Measurements from ENCODE around the gene S100A5.

The S100A5 gene

GRCh38 chr1:153557877-153558276 is 17.1 kb upstream of the S100A5 start:
- TF ChIP-seq, protein P1, sequence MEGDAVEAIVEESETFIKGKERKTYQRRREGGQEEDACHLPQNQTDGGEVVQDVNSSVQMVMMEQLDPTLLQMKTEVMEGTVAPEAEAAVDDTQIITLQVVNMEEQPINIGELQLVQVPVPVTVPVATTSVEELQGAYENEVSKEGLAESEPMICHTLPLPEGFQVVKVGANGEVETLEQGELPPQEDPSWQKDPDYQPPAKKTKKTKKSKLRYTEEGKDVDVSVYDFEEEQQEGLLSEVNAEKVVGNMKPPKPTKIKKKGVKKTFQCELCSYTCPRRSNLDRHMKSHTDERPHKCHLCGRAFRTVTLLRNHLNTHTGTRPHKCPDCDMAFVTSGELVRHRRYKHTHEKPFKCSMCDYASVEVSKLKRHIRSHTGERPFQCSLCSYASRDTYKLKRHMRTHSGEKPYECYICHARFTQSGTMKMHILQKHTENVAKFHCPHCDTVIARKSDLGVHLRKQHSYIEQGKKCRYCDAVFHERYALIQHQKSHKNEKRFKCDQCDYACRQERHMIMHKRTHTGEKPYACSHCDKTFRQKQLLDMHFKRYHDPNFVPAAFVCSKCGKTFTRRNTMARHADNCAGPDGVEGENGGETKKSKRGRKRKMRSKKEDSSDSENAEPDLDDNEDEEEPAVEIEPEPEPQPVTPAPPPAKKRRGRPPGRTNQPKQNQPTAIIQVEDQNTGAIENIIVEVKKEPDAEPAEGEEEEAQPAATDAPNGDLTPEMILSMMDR (IDR thresholded peaks at IDR 0.05; ENCODE audit: borderline replicate concordance, insufficient read depth, low read depth, low read length), result no peak
- H3K4me3 ChIP-seq (ENCODE audit: low read depth, low read length), result no peak overlapping the region

DNA sequence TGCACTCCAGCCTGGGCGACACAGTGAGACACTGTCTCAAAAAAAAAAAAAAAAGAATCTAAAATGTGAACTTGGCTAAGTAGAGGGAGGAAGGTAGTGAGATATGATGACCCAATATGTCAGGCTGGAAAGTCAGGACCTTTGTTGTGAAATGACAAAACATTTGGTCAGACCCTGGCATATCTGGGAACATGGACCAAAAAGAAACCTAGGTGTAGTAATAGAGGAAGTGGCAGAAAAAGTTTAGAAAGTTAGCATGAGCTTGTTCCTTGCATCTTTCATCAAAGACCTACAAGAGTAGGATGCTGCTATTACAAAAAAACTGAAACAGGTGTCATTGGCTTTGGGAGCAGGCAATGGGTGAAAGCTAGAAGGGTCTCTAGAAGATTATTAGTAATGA is 15.6 kb upstream of the S100A5 start:
- no peak overlapping the region for H3K4me3 ChIP-seq (ENCODE audit: low read depth, low read length)
- TF ChIP-seq, protein P1 (IDR thresholded peaks at IDR 0.05; ENCODE audit: borderline replicate concordance, insufficient read depth, low read depth, low read length), result no peak

GRCh38 chr1:153553830-153554541 is 13.3 kb upstream of the S100A5 start:
- TF ChIP-seq, protein P1 (IDR thresholded peaks at IDR 0.05; ENCODE audit: borderline replicate concordance, insufficient read depth, low read depth, low read length), result no peak
- no peak overlapping the region for H3K4me3 ChIP-seq (ENCODE audit: low read depth, low read length)

DNA sequence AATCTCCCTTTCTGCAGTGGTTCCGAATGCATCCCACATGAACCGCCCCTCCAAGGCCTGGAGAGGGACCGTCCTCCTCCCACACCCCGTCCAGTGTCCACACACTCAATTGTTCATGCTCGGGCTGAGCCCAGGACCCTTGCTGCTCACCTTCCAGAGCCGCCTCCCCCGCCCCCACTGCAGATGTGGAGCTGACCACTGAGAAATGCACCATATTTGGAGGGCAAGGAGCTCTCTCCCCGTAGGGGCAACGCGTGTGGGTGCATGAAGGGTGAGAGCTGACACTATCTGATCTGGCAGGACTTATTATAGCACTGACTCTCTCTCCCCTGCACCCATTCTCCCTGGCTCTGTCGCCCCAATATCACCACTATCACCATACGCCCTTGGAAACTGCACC is 12.4 kb upstream of the S100A5 start:
- no peak overlapping the region for H3K4me3 ChIP-seq (ENCODE audit: low read depth, low read length)
- TF ChIP-seq, protein P1 (IDR thresholded peaks at IDR 0.05; ENCODE audit: borderline replicate concordance, insufficient read depth, low read depth, low read length), result no peak

- H3K4me3 ChIP-seq (ENCODE audit: low read depth, low read length), result no peak overlapping the region
- TF ChIP-seq, protein P1 (IDR thresholded peaks at IDR 0.05; ENCODE audit: borderline replicate concordance, insufficient read depth, low read depth, low read length), result no peak
These were observed 11.6 kb upstream of the S100A5 start for GRCh38 chr1:153552335-153552734.

GRCh38 chr1:153550827-153551500 is 10.2 kb upstream of the S100A5 start:
- no peak overlapping the region for H3K4me3 ChIP-seq (ENCODE audit: low read depth, low read length)
- TF ChIP-seq, protein P1 (IDR thresholded peaks at IDR 0.05; ENCODE audit: borderline replicate concordance, insufficient read depth, low read depth, low read length), result no peak

GRCh38 chr1:153550398-153550758 is 9.6 kb upstream of the S100A5 start:
- TF ChIP-seq, protein P1 (IDR thresholded peaks at IDR 0.05; ENCODE audit: borderline replicate concordance, insufficient read depth, low read depth, low read length), result no peak

More at GRCh38 chr1:153550398-153550758, 9.6 kb upstream of the S100A5 start:
- no peak overlapping the region for H3K4me3 ChIP-seq (ENCODE audit: low read depth, low read length)

Measured in GM12875 (cell line).